Astrocyte of the spinal cord (primary cell): ENCODE results near the gene PCNX3.
"Not testable (repeated sequence)": the region's sequence is repeated elsewhere in the genome, so short reads cannot be mapped to it uniquely, and the experiment has no call there.

Experiments
- DNase-seq: peaks from one replicate; pipeline ENCODE4 v3.0.0; 2011; ENCODE audit warnings: low read depth, low spot score
- H3K4me3 ChIP-seq: 2 replicates; pipeline ENCODE4 v1.5.1; 2011; ENCODE audit warnings: low read depth, mild to moderate bottlenecking, low read length, moderate library complexity
- CTCF ChIP-seq: IDR thresholded peaks from 2 replicates; pipeline ENCODE4 v1.5.1; 2012; ENCODE audit warnings: low read depth, mild to moderate bottlenecking, low read length, inconsistent platforms
- in situ Hi-C: cut with HindIII; loops from 2 replicates; pipeline ENCODE4 v1.10.0; 2017; ENCODE audit warnings: low sequenced_read_pairs

Gene PCNX3

GRCh38 chr11:65672180-65672860 lies 56.7 kb downstream of the PCNX3 start:
- TF ChIP-seq CTCF = no peak
- H3K4me3 ChIP-seq = no peak overlapping the region
- DNase-seq = no peak
- in situ Hi-C loops = no loop called here

- no peak overlapping the region for H3K4me3 ChIP-seq
- DNase-seq = no peak
- in situ Hi-C loops = no loop called here
- no peak for TF ChIP-seq CTCF
Observed at GRCh38 chr11:65672982-65673381, 57.4 kb downstream of the PCNX3 start.

GRCh38 chr11:65680192-65680743 lies 64.7 kb downstream of the PCNX3 start:
- in situ Hi-C loops = no loop called here

GRCh38 chr11:65683480-65683879 lies 67.9 kb downstream of the PCNX3 start:
- in situ Hi-C loops, DNase-seq, H3K4me3 ChIP-seq: not testable (repeated sequence)

More at GRCh38 chr11:65680192-65680743, 64.7 kb downstream of the PCNX3 start:
- no peak for DNase-seq
- TF ChIP-seq CTCF = no peak
- H3K4me3 ChIP-seq = no peak overlapping the region

GRCh38 chr11:65685981-65686380 lies 70.4 kb downstream of the PCNX3 start:
- DNase-seq = no peak
- in situ Hi-C loops = no loop called here
- no peak overlapping the region for H3K4me3 ChIP-seq
- no peak for TF ChIP-seq CTCF
